HCT116 (cell line): Measurements from ENCODE around the gene CENPH. TPM values are rescaled to one million over a fixed set of nuclear protein-coding genes. Genes with fewer than 3 reads are reported as not detected.

ENCODE experiments used
- ATAC-seq: fragments of 200-7000 bp; cut with Tn5 transposase; 2 replicates; pipeline ENCODE4 v1.9.1; 2020; ENCODE audit warnings: mild to moderate bottlenecking, moderate library complexity
- BruUV-seq: library from RNA; stranded (reverse); fragments of 400-500 nt; replicated peaks from 2 replicates; lab custom pipeline; 2021; lab: Mats Ljungman, UMichigan
- CTCF ChIA-PET: fragments of 300-600 bp; sonication (Branson Sonifier 250); formaldehyde crosslinking; loops from one replicate; lab custom pipeline; 2021; ENCODE audit warnings: antibody characterized with exemption; lab: Charles Lee
- POLR2A ChIA-PET: fragments of 300-600, 350-600 bp; sonication (Branson Sonifier 250); formaldehyde crosslinking; loops from one replicate; lab custom pipeline; 2021; ENCODE audit warnings: antibody characterized with exemption; lab: Charles Lee
- RAD21 ChIA-PET, 2 experiments: fragments of 300-600 bp; sonication (Branson Sonifier 250); formaldehyde crosslinking; loops; one replicate each; lab custom pipeline; 2023; ENCODE audit warnings: low total read pairs in 2 of 2; ENCODE audit not compliant: uncharacterized antibody in 2 of 2, unreplicated experiment in 2 of 2, low non-redundant PET in 1 of 2; lab: Charles Lee
- DNase-seq: peaks from one replicate; pipeline ENCODE4 v3.0.0-alpha.2; 2010; ENCODE audit warnings: low read depth, low spot score
- H2AFZ ChIP-seq: fragments of 200-600 bp; shearing (Covaris generic), sonication (generic); 2 replicates; pipeline ENCODE4 v1.6.1; 2017; ENCODE audit warnings: low read depth, mixed run types, mixed read lengths, antibody characterized with exemption, low read length; ENCODE audit not compliant: poor library complexity, severe bottlenecking
- H3K27ac ChIP-seq: 2 replicates; pipeline ENCODE4 v1.5.1; 2012; ENCODE audit warnings: low read depth, low read length
- H3K27me3 ChIP-seq: fragments of 200-600 bp; sonication (generic); 2 replicates; pipeline ENCODE4 v1.6.1; 2016; ENCODE audit warnings: mixed run types, low read length, mixed read lengths; ENCODE audit not compliant: insufficient read depth
- H3K36me3 ChIP-seq, 2 experiments: fragments of 200-500 bp in 1 of 2; fragments of 200-600 bp in 1 of 2; sonication (Bioruptor generic) in 1 of 2; sonication (generic) in 1 of 2; 2 replicates each; pipeline versions ENCODE4 v1.5.1 to v1.6.1; 2014 to 2016; ENCODE audit warnings: low read length in 2 of 2, inconsistent platforms in 1 of 2, mixed read lengths in 1 of 2, mixed run types in 1 of 2; ENCODE audit not compliant: insufficient read depth in 2 of 2, control insufficient read depth in 1 of 2
- H3K4me1 ChIP-seq, 2 experiments: fragments of 200-600 bp in 1 of 2; sonication (generic) in 1 of 2; 2 replicates each; pipeline versions ENCODE4 v1.5.1 to v1.6.1; 2012 to 2017; ENCODE audit warnings: low read length in 2 of 2, inconsistent platforms in 1 of 2, mild to moderate bottlenecking in 1 of 2, mixed read lengths in 1 of 2, mixed run types in 1 of 2, moderate library complexity in 1 of 2; ENCODE audit not compliant: insufficient read depth in 2 of 2, control insufficient read depth in 1 of 2
- H3K4me2 ChIP-seq: fragments of 200-600 bp; sonication (generic); 2 replicates; pipeline ENCODE4 v1.6.1; 2017; ENCODE audit warnings: mixed run types, low read length, mixed read lengths
- H3K4me3 ChIP-seq, 2 experiments: fragments of 200-600 bp in 1 of 2; sonication (generic) in 1 of 2; replicated peaks in 1 of 2; 2 replicates each; pipeline ENCODE4 v1.5.1; 2011 to 2016; ENCODE audit warnings: low read length in 2 of 2, control low read depth in 1 of 2, low read depth in 1 of 2, mild to moderate bottlenecking in 1 of 2, mixed read lengths in 1 of 2, mixed run types in 1 of 2
- H3K79me2 ChIP-seq: fragments of 200-600 bp; sonication (generic); 2 replicates; pipeline ENCODE4 v1.6.1; 2017; ENCODE audit warnings: mild to moderate bottlenecking, mixed run types, low read length, moderate library complexity, mixed read lengths; ENCODE audit not compliant: insufficient read depth
- H3K9ac ChIP-seq: fragments of 200-600 bp; sonication (generic); 2 replicates; pipeline ENCODE4 v1.6.1; 2016; ENCODE audit warnings: low read length, mixed read lengths
- H3K9me2 ChIP-seq: fragments of 200-600 bp; sonication (generic), shearing (Covaris generic); 2 replicates; pipeline ENCODE4 v1.6.1; 2017; ENCODE audit warnings: mixed run types, mild to moderate bottlenecking, moderate library complexity; ENCODE audit not compliant: insufficient read depth
- H3K9me3 ChIP-seq, 2 experiments: fragments of 200-500 bp in 1 of 2; fragments of 200-600 bp in 1 of 2; sonication (Bioruptor generic) in 1 of 2; sonication (generic) in 1 of 2; 2 replicates each; pipeline ENCODE4 v1.6.1; 2014 to 2017; ENCODE audit warnings: low read length in 2 of 2, mixed read lengths in 2 of 2, inconsistent platforms in 1 of 2, low read depth in 1 of 2, mild to moderate bottlenecking in 1 of 2, mixed run types in 1 of 2, moderate library complexity in 1 of 2; ENCODE audit not compliant: control insufficient read depth in 1 of 2, insufficient read depth in 1 of 2
- H4K20me1 ChIP-seq: fragments of 200-600 bp; sonication (generic), shearing (Covaris generic); 2 replicates; pipeline ENCODE4 v1.6.1; 2017; ENCODE audit warnings: mixed run types, mild to moderate bottlenecking, moderate library complexity; ENCODE audit not compliant: insufficient read depth
- CBX3 ChIP-seq: IDR thresholded peaks from 2 replicates; pipeline ENCODE4 v1.6.1; 2012; ENCODE audit warnings: low read depth
- CEBPB ChIP-seq: IDR thresholded peaks from 2 replicates; pipeline ENCODE4 v1.6.1; 2012; ENCODE audit warnings: low read depth
- EGR1 ChIP-seq: IDR thresholded peaks from 2 replicates; pipeline ENCODE4 v1.6.1; 2012; ENCODE audit warnings: low read depth
- ELF1 ChIP-seq: IDR thresholded peaks from 2 replicates; pipeline ENCODE4 v1.6.1; 2012; ENCODE audit warnings: low read depth, borderline replicate concordance
- FOSL1 ChIP-seq: IDR thresholded peaks from 2 replicates; pipeline ENCODE4 v1.6.1; 2012; ENCODE audit warnings: low read depth
- JUND ChIP-seq: IDR thresholded peaks from 2 replicates; pipeline ENCODE4 v1.6.1; 2012
- POLR2AphosphoS5 ChIP-seq: IDR thresholded peaks from 2 replicates; pipeline ENCODE4 v1.6.1; 2011; ENCODE audit warnings: mild to moderate bottlenecking, low read depth, low read length, moderate library complexity
- RAD21 ChIP-seq: IDR thresholded peaks from 2 replicates; pipeline ENCODE4 v1.6.1; 2012; ENCODE audit warnings: low read depth, mild to moderate bottlenecking
- SRF ChIP-seq: IDR thresholded peaks from 2 replicates; pipeline ENCODE4 v1.6.1; 2012; ENCODE audit warnings: low read depth
- TCF7L2 ChIP-seq: IDR thresholded peaks from 2 replicates; pipeline ENCODE4 v1.7.0; 2011; ENCODE audit warnings: borderline replicate concordance, inconsistent platforms; ENCODE audit not compliant: insufficient read depth, insufficient read length; ENCODE audit errors: extremely low read depth
- ZFX ChIP-seq: fragments of 450-650 bp; IDR thresholded peaks from 2 replicates; pipeline ENCODE4 v1.6.1; 2017
- ZNF274 ChIP-seq: fragments of 200-500 bp; sonication (Bioruptor generic); IDR thresholded peaks from 2 replicates; pipeline ENCODE4 v1.6.1; 2014; ENCODE audit warnings: mild to moderate bottlenecking, low read depth, low read length, inconsistent platforms
- intact Hi-C: fragments of 100-400 bp; cut with micrococcal nuclease; formaldehyde crosslinking; loops from 2 replicates; pipeline ENCODE4 v1.10.0; 2022
- total RNA-seq: library from RNA; stranded (reverse); gene quantifications from one replicate; pipeline ENCODE4 v1.2.1, GENCODE V29; 2021; ENCODE audit not compliant: unreplicated experiment
- TF ChIP-seq, protein P1 (sequence below): IDR thresholded peaks from 2 replicates; pipeline ENCODE4 v1.6.1; 2011; ENCODE audit warnings: mild to moderate bottlenecking, low read length, moderate library complexity; ENCODE audit not compliant: insufficient replicate concordance; ENCODE audit errors: extremely low read depth
- TF ChIP-seq, protein P2 (sequence below): IDR thresholded peaks from 2 replicates; pipeline ENCODE4 v1.6.1; 2012
- TF ChIP-seq, protein P3 (sequence below): IDR thresholded peaks from 2 replicates; pipeline ENCODE4 v1.6.1; 2012
- TF ChIP-seq, protein P4 (sequence below): IDR thresholded peaks from 2 replicates; pipeline ENCODE4 v1.6.1; 2012; ENCODE audit warnings: low read depth

CENPH gene
- total RNA-seq, 1 experiment from 2014 or later: 23.4 TPM

DNA sequence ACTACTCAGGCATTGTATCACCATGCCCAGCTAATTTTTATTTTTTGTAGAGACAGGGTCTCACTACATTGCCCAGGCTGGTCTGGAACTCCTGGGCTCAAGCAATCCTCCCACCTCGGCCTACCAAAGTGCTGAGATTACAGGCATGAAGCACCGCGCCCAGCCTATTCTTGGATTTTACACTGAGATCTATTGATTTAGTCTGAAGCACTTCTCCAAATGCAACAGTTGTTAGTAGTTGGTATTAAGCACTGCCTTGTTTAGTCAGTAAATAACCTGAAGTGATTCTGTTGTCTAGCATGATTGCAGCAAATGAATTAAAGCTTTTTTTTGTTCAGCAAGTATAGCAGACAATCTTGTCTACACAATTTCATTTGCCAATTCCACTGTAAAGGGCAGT, 31.3 kb upstream of the CENPH start:
- ATAC-seq (no peak), DNase-seq (no peak)
- BruUV-seq: no TSS peak
- no peaks in the 10 kb centered on the region for H3K9me2 ChIP-seq
- H3K36me3 ChIP-seq: no peaks in the 10 kb centered on the region
- intact Hi-C loops: no loop called here
- no peaks in the 10 kb centered on the region for H4K20me1 ChIP-seq
- POLR2A ChIA-PET: no interaction called here
- no peaks in the 10 kb centered on the region for H3K9me3 ChIP-seq
- H3K9ac ChIP-seq: no peak overlapping the region
- H3K79me2 ChIP-seq: no peaks in the 10 kb centered on the region
- RAD21 ChIA-PET: no interaction called here
- H3K4me1 ChIP-seq: no peaks in the 10 kb centered on the region
- CTCF ChIA-PET: no interaction called here
- no peak for TF ChIP-seq CEBPB
- no peak for TF ChIP-seq ELF1
- TF ChIP-seq CBX3: no peak
- TF ChIP-seq, protein P1, sequence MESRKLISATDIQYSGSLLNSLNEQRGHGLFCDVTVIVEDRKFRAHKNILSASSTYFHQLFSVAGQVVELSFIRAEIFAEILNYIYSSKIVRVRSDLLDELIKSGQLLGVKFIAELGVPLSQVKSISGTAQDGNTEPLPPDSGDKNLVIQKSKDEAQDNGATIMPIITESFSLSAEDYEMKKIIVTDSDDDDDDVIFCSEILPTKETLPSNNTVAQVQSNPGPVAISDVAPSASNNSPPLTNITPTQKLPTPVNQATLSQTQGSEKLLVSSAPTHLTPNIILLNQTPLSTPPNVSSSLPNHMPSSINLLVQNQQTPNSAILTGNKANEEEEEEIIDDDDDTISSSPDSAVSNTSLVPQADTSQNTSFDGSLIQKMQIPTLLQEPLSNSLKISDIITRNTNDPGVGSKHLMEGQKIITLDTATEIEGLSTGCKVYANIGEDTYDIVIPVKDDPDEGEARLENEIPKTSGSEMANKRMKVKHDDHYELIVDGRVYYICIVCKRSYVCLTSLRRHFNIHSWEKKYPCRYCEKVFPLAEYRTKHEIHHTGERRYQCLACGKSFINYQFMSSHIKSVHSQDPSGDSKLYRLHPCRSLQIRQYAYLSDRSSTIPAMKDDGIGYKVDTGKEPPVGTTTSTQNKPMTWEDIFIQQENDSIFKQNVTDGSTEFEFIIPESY: no peak
- no peak for TF ChIP-seq RAD21
- no peak for TF ChIP-seq SRF
- TF ChIP-seq, protein P2, sequence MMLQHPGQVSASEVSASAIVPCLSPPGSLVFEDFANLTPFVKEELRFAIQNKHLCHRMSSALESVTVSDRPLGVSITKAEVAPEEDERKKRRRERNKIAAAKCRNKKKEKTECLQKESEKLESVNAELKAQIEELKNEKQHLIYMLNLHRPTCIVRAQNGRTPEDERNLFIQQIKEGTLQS: no peak
- TF ChIP-seq, protein P3, sequence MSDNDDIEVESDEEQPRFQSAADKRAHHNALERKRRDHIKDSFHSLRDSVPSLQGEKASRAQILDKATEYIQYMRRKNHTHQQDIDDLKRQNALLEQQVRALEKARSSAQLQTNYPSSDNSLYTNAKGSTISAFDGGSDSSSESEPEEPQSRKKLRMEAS: no peak
- no peak for TF ChIP-seq TCF7L2
- TF ChIP-seq, protein P4, sequence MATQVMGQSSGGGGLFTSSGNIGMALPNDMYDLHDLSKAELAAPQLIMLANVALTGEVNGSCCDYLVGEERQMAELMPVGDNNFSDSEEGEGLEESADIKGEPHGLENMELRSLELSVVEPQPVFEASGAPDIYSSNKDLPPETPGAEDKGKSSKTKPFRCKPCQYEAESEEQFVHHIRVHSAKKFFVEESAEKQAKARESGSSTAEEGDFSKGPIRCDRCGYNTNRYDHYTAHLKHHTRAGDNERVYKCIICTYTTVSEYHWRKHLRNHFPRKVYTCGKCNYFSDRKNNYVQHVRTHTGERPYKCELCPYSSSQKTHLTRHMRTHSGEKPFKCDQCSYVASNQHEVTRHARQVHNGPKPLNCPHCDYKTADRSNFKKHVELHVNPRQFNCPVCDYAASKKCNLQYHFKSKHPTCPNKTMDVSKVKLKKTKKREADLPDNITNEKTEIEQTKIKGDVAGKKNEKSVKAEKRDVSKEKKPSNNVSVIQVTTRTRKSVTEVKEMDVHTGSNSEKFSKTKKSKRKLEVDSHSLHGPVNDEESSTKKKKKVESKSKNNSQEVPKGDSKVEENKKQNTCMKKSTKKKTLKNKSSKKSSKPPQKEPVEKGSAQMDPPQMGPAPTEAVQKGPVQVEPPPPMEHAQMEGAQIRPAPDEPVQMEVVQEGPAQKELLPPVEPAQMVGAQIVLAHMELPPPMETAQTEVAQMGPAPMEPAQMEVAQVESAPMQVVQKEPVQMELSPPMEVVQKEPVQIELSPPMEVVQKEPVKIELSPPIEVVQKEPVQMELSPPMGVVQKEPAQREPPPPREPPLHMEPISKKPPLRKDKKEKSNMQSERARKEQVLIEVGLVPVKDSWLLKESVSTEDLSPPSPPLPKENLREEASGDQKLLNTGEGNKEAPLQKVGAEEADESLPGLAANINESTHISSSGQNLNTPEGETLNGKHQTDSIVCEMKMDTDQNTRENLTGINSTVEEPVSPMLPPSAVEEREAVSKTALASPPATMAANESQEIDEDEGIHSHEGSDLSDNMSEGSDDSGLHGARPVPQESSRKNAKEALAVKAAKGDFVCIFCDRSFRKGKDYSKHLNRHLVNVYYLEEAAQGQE: no peak
- TF ChIP-seq ZFX: no peak
- no peak for TF ChIP-seq ZNF274
- TF ChIP-seq FOSL1: no peak
- TF ChIP-seq POLR2AphosphoS5: no peak
- no peak for TF ChIP-seq EGR1
- no peak for TF ChIP-seq JUND
- H3K27ac ChIP-seq: no peak overlapping the region
- H3K4me2 ChIP-seq: no peak overlapping the region
- H3K27me3 ChIP-seq: no peaks in the 10 kb centered on the region
- no peak overlapping the region for H3K4me3 ChIP-seq
- no peak overlapping the region for H2AFZ ChIP-seq
